ENCODE measurements around the gene ZBTB45.
"Not testable (repeated sequence)": the region's sequence is repeated elsewhere in the genome, so short reads cannot be mapped to it uniquely, and the experiment has no call there.

Gene ZBTB45

DNA sequence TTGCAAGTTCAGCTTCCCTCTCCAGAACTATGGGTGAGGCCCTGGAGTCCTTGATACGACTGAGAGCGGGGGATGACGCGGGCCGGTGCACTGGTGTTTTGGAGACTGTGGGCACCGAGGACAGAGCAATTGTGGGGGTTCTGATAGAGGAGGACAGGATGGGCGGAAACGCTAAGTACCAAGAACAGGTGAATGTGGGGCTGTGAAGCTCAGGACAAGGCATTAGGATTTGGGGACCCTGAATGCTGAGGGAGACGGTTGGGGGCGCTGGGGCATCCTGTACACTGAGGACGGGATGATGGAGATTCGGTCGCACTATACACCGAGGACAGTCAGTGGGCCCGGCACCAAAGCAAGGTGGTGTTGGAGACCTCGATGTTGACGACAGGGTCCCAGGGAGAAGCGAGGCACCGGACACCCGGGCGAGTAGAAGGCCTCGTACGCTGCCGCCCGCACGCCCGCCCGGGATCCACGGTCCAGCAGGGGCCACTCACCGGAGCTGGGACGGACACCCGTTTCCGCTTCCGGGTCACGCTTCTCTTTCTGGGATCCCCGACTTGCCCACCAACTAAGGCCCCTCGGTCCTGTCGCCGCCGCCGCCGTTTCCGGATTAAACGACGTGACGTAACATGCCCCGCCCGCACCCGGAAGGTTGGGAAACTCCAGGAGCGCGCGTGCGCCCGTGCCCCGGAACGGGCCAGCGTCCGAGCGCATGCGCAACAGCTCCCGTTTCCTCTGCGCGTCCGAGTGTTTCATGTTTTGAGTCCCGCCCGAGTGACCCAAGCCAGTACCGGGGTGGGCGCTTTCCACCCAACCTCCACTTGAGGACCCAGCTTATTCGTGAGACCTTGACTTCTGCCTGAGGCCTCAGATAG is 35.1 kb upstream of the ZBTB45 start, which contains the start of gene CHMP2A:
Gene CHMP2A, minus strand, starts transcription at position 612 of the 875 bp plus-strand sequence. CDS start 893 bp downstream, outside the sequence.
- peak; percentile 97 for DNase-seq (ENCODE audit: low spot score)

DNA sequence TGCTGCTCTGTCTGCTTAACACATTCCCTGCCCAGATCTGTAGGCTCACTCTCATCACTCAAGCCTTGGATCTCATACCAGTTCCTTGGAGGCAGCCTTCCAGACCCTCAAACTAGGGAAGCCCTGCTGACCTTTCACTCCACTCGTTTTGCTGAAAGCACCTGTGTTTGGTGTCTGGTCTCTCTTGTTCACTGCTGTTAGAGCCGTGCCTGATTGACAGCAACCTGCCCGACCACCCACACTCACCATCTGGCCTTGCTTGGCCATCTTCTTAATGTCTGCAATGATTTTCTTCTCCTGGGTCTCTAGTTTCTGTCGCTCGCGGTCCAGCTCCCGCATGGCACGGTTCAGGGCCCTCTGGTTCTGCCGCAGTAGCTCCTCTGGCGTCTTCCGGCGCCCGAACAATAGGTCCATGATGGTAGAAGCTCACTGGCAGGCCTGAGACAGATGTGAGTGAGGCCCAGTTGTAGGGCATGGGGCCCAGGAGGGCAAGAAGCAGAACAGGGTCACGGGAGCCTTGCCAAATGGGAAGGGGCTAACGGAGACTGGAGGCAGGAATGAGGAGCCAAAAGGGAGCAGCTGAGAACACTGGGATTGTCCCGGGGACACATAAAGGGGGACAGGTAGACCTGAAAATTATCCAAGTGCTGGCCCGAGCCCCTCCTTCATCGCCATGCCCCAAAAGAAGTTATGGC is 34.3 kb upstream of the ZBTB45 start:
- no peak for DNase-seq (ENCODE audit: low spot score)

DNA sequence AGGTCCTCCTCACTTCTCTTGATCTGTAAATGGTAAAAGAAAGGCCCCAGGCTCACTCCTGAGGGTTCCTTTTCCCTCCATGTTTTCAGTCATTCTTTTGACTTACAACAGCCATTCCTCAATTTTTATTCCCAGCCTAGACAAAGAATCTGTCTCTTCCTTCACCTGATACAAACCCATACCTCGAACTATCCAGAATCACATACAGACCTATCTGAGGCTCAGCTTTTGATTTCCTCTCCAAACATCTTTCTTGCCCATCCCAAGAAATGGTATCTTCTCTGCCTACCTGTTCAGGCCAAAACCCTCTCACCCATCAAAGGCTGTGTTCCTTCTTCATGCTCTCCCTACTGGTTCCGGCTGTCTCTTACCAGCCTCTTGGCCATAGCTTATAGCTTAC is 33.0 kb upstream of the ZBTB45 start:
- no peak for DNase-seq (ENCODE audit: low spot score)

DNA sequence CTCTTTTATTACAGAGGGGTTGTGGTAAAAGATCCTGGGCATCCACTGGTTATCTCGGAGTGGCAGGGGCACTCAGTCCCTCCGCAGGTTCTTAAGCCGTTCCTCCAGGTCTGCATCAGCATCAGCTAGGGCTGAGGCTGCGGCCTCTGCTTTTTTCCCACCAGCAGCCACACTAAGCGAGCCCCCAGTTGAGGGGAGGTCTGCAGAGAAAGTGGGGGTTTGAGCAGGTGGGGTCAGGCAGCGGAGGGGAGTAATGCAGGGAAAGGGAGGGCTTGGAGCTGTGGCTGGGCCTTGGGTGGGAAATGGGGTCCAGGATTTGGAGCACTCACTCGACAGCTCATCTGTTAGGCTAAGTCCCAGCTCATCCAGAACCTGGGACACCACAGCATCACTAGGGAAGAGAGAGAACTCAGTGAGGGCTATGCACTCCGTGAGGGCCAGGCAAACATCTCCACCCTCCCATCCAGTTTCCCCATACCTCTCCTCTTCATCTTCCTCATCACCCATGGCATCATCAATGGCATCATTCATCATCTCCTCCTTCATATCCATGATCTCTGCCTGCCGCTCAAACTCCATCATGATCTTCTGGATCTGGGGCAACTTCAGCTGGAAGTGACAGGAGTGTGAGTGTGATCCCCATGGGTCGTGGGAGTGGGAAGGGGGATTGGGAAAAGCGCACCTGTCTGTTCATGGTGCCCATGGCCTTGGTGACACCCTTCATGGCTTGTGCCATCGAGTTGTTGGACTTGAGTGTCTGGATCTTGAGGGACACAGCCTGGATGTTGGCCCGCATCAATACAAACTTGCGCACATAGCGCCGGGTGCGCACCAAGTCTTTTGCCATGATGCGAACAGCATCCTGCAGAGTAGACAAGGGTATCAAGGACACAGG is 32.2 kb upstream of the ZBTB45 start:
- no peak for DNase-seq (ENCODE audit: low spot score)

DNA sequence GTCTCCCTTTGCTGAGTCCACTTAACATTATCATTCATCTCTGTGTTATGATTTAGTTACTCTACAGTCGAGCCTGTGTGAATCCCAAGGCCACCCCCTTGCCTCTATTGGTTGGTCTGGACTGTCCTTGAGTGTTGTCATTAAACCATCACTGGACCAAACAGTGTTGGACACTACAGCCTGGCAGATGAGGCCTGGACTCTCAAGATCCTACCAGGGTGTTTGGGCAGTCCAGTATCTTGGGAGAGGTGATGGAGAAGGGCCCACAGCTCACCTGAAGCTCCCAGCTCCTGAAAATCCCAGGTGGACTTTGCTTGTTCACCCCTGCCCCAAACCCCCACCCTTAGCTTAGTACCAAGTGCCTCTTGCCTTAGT is 31.5 kb upstream of the ZBTB45 start:
- no peak for DNase-seq (ENCODE audit: low spot score)

DNA sequence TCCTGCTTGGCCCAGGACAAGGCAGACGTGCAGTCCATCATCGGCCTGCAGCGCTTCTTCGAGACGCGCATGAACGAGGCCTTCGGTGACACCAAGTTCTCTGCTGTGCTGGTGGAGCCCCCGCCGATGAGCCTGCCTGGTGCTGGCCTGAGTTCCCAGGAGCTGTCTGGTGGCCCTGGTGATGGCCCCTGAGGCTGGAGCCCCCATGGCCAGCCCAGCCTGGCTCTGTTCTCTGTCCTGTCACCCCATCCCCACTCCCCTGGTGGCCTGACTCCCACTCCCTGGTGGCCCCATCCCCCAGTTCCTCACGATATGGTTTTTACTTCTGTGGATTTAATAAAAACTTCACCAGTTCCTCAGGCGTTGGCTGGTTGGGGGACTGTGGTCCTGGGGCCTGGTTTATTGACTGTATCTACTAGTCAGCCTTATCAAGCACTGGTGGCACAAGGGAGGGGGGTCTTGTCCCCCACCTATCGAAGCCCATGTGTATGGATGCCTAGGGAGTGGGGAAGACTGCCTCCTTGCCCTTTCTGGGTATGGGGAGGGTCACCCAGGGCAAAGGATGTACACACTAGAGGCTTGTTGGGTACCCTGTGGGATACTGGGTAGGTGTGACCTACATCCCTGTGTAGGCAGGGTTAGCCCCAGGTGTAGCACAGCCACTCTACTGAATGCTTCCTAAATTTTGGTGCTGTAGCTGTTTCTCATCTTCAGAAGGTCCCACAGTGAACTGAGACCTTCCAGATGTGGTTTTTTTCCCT is 30.9 kb upstream of the ZBTB45 start:
- no peak for DNase-seq (ENCODE audit: low spot score)

DNA sequence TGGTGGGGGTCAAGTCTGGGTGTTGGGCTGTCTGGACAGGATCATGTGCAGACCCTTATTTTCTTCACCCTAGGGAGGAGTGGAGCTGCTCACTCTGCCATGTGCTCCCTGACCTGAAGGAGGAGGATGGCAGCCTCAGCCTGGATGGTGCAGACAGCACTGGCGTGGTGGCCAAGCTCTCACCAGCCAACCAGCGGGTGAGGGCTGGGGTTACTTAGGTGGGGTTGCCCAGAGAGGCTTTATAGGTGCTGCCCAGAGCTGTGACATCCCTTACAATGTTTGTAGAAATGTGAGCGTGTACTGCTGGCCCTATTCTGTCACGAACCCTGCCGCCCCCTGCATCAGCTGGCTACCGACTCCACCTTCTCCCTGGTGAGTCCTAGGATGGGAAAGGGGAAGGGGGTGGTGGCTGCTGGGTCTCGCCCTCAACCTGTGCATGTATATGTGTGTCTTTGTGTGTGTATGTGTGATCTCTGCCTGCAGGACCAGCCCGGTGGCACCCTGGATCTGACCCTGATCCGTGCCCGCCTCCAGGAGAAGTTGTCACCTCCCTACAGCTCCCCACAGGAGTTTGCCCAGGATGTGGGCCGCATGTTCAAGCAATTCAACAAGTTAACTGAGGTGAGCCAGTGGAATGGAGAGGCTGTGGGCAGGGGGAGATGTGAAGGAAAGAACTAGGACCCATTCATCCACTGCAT is 30.2 kb upstream of the ZBTB45 start:
- DNase-seq (ENCODE audit: low spot score): no peak

DNA sequence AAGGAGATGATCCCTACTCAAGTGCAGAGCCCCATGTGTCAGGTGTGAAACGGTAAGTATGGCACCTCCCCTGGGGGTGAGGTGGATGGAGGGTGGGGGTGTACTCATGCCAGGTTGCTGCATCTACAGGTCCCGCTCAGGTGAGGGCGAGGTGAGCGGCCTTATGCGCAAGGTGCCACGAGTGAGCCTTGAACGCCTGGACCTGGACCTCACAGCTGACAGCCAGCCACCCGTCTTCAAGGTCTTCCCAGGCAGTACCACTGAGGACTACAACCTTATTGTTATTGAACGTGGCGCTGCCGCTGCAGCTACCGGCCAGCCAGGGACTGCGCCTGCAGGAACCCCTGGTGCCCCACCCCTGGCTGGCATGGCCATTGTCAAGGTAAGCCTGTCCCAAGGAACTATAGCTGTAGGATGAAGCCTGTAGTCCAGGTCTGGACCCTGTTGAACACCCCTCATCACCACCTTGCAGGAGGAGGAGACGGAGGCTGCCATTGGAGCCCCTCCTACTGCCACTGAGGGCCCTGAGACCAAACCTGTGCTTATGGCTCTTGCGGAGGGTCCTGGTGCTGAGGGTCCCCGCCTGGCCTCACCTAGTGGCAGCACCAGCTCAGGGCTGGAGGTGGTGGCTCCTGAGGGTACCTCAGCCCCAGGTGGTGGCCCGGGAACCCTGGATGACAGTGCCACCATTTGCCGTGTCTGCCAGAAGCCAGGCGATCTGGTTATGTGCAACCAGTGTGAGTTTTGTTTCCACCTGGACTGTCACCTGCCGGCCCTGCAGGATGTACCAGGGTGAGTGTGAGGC is 29.5 kb upstream of the ZBTB45 start:
- DNase-seq (ENCODE audit: low spot score): no peak

DNA sequence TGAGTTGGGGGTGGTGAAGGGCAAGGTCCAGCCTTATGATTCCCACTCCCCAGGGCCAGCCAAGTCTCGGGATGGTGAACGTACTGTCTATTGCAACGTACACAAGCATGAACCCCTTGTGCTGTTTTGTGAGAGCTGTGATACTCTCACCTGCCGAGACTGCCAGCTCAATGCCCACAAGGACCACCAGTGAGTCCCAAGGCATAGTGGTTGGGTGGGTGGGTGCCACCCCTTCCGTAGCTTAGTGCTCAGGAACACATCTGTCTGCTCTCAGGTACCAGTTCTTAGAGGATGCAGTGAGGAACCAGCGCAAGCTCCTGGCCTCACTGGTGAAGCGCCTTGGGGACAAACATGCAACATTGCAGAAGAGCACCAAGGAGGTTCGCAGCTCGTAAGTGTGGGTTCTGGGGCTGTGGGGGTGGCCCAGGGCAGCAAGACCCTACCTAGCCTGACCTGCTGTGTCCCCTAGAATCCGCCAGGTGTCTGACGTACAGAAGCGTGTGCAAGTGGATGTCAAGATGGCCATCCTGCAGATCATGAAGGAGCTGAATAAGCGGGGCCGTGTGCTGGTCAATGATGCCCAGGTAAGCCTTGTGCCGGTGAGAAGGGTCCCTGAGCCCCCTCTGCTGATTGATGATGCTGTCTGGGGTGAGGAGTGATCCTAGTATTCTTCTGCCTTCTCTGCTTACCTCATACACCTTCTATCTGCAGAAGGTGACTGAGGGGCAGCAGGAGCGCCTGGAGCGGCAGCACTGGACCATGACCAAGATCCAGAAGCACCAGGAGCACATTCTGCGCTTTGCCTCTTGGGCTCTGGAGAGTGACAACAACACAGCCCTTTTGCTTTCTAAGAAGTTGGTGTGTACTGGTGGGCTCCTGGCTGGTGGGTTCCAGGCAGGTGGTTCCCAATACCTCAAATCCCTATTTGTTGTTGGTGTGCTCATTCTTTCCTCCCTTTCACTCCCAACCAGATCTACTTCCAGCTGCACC is 28.0 kb upstream of the ZBTB45 start:
- DNase-seq (ENCODE audit: low spot score): no peak

DNA sequence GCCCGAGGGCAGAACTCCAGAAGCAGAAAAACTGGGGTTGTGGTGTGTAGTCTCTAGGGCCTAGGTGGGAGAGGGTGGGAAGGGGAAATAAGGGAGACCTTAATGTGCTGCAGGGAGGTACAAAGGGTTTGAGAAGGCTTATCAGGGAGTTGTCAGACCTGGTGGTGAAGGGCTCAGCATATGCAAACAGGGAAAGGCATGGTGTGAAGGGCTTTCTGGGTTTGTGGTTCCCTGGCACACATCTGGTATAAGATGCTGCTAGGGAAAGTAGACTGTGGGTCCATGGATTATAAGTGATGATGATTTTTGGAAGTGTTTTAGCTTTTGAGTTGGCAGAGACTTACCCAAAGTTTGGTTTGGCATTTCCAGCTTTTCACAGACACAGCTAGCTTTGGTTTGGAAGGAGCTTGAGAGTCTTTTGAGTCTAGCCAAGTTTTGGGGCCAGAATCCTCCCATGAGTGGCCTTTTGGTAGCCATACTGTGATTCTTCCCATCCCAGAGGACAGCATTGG is 26.5 kb upstream of the ZBTB45 start:
- no peak for DNase-seq (ENCODE audit: low spot score)

DNA sequence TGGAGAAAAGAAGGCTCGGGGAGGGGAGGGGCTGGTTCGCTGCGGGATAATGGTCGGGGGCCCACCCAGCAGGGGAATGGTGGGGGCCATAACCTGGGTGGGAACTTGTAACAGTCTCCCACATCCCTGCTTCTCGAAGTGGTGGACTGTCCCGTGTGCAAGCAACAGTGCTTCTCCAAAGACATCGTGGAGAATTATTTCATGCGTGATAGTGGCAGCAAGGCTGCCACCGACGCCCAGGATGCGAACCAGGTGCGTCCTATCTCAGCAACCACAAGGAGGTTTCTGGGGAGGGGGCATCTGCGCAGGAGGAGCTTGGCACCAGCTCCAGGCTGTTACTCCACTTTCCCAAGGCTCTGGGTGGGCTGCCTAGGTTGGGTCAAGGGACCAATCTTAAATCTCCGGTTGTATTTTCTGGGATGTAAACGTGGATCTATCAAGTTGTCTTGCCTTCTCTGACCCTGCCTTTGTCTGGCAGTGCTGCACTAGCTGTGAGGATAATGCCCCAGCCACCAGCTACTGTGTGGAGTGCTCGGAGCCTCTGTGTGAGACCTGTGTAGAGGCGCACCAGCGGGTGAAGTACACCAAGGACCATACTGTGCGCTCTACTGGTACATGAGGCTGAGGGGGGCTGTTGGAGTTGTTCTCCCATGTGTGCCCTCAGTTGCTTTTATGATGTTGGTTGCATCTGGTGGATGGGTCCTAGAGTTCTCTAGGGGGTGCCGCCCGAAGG is 25.8 kb upstream of the ZBTB45 start:
- no peak for DNase-seq (ENCODE audit: low spot score)

DNA sequence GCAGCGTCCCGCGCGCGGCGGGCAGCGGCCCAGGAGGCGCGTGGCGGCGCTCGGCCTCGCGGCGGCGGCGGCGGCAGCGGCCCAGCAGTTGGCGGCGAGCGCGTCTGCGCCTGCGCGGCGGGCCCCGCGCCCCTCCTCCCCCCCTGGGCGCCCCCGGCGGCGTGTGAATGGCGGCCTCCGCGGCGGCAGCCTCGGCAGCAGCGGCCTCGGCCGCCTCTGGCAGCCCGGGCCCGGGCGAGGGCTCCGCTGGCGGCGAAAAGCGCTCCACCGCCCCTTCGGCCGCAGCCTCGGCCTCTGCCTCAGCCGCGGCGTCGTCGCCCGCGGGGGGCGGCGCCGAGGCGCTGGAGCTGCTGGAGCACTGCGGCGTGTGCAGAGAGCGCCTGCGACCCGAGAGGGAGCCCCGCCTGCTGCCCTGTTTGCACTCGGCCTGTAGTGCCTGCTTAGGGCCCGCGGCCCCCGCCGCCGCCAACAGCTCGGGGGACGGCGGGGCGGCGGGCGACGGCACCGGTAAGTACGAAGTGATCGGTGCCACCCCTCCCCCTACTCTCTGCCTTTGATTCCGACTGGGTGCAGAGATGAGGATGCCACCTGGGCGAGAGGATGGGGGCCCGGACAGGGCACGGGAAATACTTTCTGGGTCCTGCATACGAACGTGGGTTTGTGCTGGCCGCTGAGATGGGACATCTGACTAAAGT is 25.1 kb upstream of the ZBTB45 start:
- no peak for DNase-seq (ENCODE audit: low spot score)

DNA sequence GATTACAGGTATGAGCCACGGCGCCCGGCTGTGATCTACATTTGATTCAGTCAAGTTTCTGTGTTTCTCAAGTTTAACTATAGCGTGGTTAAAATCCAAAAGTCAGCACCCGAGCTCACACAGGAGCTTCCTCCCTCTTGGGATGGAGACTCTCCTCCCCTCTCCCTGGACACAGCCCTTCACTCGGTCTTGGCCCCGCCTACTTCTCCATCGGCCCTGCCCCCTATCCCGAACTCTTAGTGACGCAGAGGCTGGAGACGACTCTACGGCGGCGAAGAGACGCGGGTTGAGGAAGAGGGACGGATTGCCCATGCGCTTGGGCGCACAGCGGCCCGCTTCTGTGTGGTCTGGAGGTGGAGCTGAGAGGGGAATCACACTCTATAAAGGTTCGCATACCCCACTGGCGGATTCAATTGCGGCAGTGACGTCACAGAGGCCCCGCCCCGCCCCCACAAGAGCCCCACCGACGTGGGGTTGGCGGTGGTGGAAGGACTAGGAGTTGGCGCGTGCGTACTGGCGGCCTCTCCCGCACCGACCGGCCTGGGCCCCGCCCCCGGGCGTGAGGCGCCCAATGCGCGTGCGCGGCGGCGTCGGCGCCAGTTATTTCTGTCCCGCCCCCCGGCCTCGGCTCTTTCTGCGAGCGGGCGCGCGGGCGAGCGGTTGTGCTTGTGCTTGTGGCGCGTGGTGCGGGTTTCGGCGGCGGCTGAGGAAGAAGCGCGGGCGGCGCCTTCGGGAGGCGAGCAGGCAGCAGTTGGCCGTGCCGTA is 24.4 kb upstream of the ZBTB45 start, which contains the start of gene TRIM28:
Gene TRIM28, plus strand, starts transcription at position 239 of the 765 bp plus-strand sequence. CDS start 694 bp downstream, outside the sequence.
- DNase-seq (ENCODE audit: low spot score): peak; percentile 99

DNA sequence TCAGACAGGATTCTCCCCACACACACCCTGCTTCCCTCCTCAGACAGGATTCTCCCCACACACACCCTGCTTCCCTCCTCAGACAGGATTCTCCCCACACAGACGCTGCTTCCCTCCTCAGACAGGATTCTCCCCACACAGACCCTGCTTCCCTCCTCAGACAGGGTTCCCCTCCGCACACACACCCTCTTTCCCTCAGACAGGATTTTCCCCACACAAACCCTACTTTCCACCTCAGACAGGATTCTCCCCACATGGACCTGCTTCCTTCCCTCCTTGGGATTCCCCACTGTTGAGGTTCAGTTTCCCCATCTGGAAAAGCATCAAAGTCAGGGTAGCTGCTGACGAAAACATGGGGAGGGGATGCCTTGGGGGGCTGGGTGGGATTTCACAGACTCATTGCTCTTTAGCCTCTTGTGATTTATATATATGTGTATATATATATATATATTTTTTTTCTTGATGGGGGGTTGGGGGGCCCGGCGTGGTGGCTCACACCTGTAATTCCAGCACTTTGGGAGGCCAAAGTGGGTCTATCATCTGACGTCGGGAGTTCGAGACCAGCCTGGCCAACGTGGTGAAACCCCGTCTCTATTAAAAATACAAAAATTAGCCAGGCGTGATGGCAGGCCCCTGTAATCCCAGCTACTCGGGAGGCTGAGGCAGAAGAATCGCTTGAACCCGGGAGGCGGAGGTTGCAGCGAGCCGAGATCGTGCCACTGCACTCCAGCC is 23.2 kb upstream of the ZBTB45 start:
- not testable (repeated sequence) for DNase-seq (ENCODE audit: low spot score)

DNA sequence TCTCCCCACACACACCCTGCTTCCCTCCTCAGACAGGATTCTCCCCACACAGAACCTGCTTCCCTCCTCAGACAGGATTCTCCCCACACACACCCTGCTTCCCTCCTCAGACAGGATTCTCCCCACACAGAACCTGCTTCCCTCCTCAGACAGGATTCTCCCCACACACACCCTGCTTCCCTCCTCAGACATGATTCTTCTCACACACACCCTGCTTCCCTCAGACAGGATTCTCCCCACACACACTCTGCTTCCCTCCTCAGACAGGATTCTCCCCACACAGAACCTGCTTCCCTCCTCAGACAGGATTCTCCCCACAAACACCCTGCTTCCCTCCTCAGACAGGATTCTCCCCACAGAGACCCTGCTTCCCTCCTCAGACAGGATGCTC is 19.6 kb upstream of the ZBTB45 start:
- DNase-seq (ENCODE audit: low spot score): not testable (repeated sequence)
